Transverse colon (tissue), 4 donors: ENCODE data around the gene PCDHGB5. TPM values are rescaled to one million over a fixed set of nuclear protein-coding genes. Genes with fewer than 3 reads are reported as not detected.

Experiments used
- DNase-seq: peaks from one replicate; pipeline ENCODE4 v3.0.0-alpha.2; 2019
- H3K27ac ChIP-seq, 4 donors: fragments of 200-600 bp; sonication (generic); 2 replicates each; pipeline ENCODE4 v1.5.1; 2016 to 2018; ENCODE audit warnings: inconsistent platforms in 4 of 4
- H3K27me3 ChIP-seq: fragments of 200-600 bp; sonication (generic); 2 replicates; pipeline ENCODE4 v1.5.1; 2017; ENCODE audit warnings: inconsistent platforms
- H3K36me3 ChIP-seq, 4 donors: fragments of 200-600 bp; sonication (generic); 2 replicates each; pipeline ENCODE4 v1.5.1; 2017 to 2019; ENCODE audit warnings: inconsistent platforms in 4 of 4
- H3K4me1 ChIP-seq, 4 donors: fragments of 200-600 bp; sonication (generic); 2 replicates each; pipeline ENCODE4 v1.5.1; 2017 to 2020; ENCODE audit warnings: inconsistent platforms in 4 of 4
- H3K4me3 ChIP-seq, 4 donors: fragments of 200-600 bp; sonication (generic); 1 replicate in 1 of 4; 2 replicates in 3 of 4; pipeline versions ENCODE4 v1.5.1 to v1.6.1; 2017 to 2019; ENCODE audit warnings: inconsistent platforms in 4 of 4
- H3K9me3 ChIP-seq, 2 donors: fragments of 200-600 bp; sonication (generic); 2 replicates each; pipeline ENCODE4 v1.5.1; 2017 to 2019; ENCODE audit warnings: inconsistent platforms in 2 of 2
- EP300 ChIP-seq: sonication (generic); formaldehyde crosslinking; IDR thresholded peaks from one replicate; pipeline ENCODE4 v1.6.1; 2017; ENCODE audit warnings: antibody characterized with exemption, low read depth
- POLR2A ChIP-seq: fragments of 450-650 bp; IDR thresholded peaks from one replicate; pipeline ENCODE4 v1.6.1; 2016; ENCODE audit warnings: antibody characterized with exemption, mild to moderate bottlenecking, moderate library complexity
- POLR2AphosphoS5 ChIP-seq, 3 donors: sonication (generic); formaldehyde crosslinking; IDR thresholded peaks; one replicate each; pipeline ENCODE4 v1.6.1; 2016; ENCODE audit warnings: antibody characterized with exemption in 3 of 3
- WGBS, 2 donors: methylation state at CpG; one replicate each; pipeline ENCODE4 v1.1.5; 2018; ENCODE audit warnings: low coverage in 1 of 2; 5-methylcytosine and 5-hydroxymethylcytosine counted together
- in situ Hi-C, 4 donors: fragments of 200-750 bp; cut with MboI; loops; one replicate each; pipeline versions ENCODE4 v1.15.0 to v1.15.1; 2017; ENCODE audit warnings: low sequenced_read_pairs in 3 of 4, low pct_ligation_motif_present in 1 of 4, low pct_unique_long_range_greater_than_20kb in 1 of 4
- intact Hi-C: fragments of 100-400 bp; cut with DNase I; formaldehyde crosslinking; loops from one replicate; pipeline ENCODE4 v1.15.1; 2023; ENCODE audit warnings: low total_unique reads
- total RNA-seq, 4 donors: library from RNA; depleted of rRNA; stranded (reverse); fragments of >200 nt; gene quantifications; one replicate each; pipeline ENCODE4 v1.1.0, GENCODE V29; 2016
- TF ChIP-seq, protein P1 (sequence below), 5 experiments: fragments of 200-600 bp in 3 of 5; fragments of 450-650 bp in 2 of 5; sonication (generic) in 3 of 5; IDR thresholded peaks; 1 replicate in 2 of 5; 2 replicates in 3 of 5; pipeline ENCODE4 v1.5.1; 2016 to 2017; ENCODE audit warnings: antibody characterized with exemption in 5 of 5, inconsistent platforms in 3 of 5, mild to moderate bottlenecking in 2 of 5, moderate library complexity in 1 of 5

The PCDHGB5 gene
- total RNA-seq, 4 donors from 2014 or later: 5.3 to 23.3 (median 9.2) TPM

DNA sequence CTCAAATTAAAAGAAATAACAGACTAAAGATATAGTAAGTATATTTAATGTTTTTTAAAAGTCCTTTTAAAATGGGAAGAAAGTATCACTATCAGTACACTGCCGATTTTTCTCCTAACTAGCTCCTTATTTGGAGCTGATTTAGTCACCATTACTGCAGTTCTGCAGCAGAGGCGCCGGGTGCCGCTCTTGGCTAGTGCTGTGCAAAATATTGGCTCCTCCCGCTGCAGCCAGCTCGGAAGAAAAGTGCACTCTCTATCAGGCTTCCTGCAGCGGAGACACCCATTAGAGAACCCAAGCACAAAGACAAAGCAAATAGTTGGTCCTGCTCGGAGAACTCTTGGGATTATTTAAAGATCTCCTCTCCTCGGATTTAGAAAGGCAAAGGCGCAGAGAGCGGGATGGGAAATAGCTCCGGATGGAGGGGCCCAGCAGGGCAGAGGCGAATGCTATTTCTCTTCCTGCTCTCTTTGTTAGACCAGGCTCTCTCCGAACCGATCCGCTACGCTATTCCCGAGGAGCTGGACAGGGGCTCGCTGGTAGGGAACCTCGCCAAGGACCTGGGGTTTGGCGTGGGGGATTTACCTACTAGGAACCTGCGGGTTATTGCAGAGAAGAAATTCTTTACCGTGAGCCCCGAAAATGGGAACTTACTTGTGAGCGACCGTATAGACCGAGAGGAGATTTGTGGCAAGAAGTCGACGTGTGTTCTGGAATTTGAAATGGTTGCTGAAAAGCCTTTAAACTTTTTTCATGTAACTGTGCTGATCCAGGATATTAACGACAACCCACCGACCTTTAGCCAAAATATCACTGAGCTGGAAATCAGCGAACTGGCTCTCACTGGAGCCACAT, 27.5 kb upstream of the PCDHGB5 start, which contains the start of gene PCDHGB3:
TSS of gene PCDHGB3 (plus strand) at position 249 of the 855 bp plus-strand sequence. CDS start at position 402, 153 bp downstream.
- in situ Hi-C loops: loop anchor here in 1 of 4 donors (25.0 kb wide), 1 partner anchor 192 kb away; no protein-coding TSS in a partner anchor
- Histone ChIP-seq H3K9me3 (peaks cover 26 to 95% of the 10 kb centered on the region in 2 donors), H3K27me3 (peaks cover 15% of the 10 kb centered on the region), H3K4me1 (no peaks in the 10 kb centered on the region), H3K27ac (no peak within 1 kb of the TSS), H3K4me3 (peak within 1 kb of the TSS in 1 of 4 donors; percentile 30), H3K36me3 (peaks cover 0 to 3% (median 0%) of the 10 kb centered on the region in 4 donors)
- TF ChIP-seq POLR2AphosphoS5 (IDR thresholded peaks at IDR 0.05): no peak
- TF ChIP-seq, protein P1, sequence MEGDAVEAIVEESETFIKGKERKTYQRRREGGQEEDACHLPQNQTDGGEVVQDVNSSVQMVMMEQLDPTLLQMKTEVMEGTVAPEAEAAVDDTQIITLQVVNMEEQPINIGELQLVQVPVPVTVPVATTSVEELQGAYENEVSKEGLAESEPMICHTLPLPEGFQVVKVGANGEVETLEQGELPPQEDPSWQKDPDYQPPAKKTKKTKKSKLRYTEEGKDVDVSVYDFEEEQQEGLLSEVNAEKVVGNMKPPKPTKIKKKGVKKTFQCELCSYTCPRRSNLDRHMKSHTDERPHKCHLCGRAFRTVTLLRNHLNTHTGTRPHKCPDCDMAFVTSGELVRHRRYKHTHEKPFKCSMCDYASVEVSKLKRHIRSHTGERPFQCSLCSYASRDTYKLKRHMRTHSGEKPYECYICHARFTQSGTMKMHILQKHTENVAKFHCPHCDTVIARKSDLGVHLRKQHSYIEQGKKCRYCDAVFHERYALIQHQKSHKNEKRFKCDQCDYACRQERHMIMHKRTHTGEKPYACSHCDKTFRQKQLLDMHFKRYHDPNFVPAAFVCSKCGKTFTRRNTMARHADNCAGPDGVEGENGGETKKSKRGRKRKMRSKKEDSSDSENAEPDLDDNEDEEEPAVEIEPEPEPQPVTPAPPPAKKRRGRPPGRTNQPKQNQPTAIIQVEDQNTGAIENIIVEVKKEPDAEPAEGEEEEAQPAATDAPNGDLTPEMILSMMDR (IDR thresholded peaks at IDR 0.05): peak in 1 of 5 experiments; percentile 14
- TF ChIP-seq POLR2A: no peak
- WGBS, 2 donors: 47 to 52% methylated on average over 12 to 32 of the region's 32 CpGs
- intact Hi-C loops: no loop called here
- peak; percentile 21 for DNase-seq

DNA sequence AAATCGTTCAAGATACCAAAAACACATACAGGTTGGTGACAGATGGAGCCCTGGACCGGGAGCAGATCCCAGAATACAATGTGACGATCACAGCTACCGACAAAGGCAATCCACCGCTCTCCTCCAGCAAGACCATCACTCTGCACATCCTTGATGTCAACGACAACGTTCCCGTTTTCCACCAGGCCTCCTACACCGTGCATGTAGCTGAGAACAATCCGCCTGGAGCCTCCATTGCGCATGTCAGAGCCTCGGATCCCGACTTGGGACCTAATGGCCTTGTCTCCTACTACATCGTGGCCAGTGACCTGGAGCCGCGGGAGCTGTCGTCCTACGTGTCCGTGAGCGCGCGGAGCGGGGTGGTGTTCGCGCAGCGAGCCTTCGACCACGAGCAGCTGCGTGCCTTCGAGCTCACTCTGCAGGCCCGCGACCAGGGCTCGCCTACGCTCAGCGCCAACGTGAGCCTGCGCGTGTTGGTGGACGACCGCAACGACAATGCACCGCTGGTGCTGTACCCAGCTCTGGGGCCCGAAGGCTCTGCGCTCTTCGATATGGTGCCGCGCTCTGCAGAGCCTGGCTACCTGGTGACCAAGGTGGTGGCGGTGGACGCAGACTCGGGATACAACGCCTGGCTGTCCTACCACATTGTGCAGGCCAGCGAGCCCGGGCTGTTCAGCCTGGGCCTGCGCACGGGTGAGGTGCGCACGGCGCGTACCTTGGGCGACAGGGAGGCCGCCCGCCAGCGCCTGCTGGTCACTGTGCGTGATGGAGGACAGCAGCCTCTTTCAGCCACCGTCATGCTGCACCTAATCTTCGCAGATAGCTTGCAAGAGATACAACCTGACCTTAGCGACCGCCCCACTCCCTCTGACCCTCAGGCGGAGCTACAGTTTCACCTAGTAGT, 25.9 kb upstream of the PCDHGB5 start:
- intact Hi-C loops: no loop called here
- WGBS, 2 donors: 57 to 76% methylated on average over 2 to 69 of the region's 69 CpGs
- H3K4me1 ChIP-seq: no peaks in the 10 kb centered on the region
- TF ChIP-seq EP300: no peak
- TF ChIP-seq, protein P1 (IDR thresholded peaks at IDR 0.05): no peak
- TF ChIP-seq POLR2A: no peak
- no peak for TF ChIP-seq POLR2AphosphoS5 (IDR thresholded peaks at IDR 0.05)
- H3K9me3 ChIP-seq: peaks cover 19 to 90% of the 10 kb centered on the region in 2 donors
- H3K36me3 ChIP-seq: peaks cover 0 to 3% (median 0%) of the 10 kb centered on the region in 4 donors
- H3K27ac ChIP-seq: no peak overlapping the region
- peaks cover 5% of the 10 kb centered on the region for H3K27me3 ChIP-seq
- H3K4me3 ChIP-seq: no peak overlapping the region
- in situ Hi-C loops: loop anchor here in 1 of 4 donors (25.0 kb wide), 1 partner anchor 190 kb away; no protein-coding TSS in a partner anchor
- DNase-seq: no peak

DNA sequence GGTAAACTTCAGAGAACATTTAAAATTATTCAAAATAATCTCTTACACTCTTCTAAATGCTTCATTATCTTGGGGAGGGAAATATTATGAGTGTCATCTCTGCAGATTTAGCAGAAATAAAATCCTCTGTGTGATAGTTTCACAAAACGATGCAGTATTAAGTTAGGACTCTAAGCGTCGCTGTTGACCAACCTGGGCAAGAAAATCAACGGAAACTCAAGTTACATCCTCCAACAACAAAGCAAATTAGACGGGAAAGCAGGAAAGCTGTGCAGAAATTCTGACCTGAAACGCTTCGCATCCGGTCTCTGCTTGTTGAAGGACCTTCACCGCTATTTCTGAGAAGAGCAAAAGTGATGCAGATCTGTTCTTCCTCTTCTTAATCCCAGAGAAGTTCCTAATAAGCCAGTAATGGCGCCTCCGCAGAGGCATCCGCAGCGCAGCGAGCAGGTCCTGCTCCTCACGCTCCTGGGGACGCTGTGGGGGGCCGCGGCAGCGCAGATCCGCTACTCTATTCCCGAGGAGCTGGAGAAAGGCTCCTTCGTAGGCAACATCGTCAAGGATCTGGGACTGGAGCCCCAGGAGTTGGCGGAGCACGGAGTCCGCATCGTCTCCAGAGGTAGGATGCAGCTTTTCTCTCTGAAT, 24.0 kb upstream of the PCDHGB5 start, which contains the start of gene PCDHGA6:
TSS of gene PCDHGA6 (plus strand) at position 219 of the 645 bp plus-strand sequence. CDS start at position 412, 193 bp downstream.
- peaks cover 0 to 3% (median 0%) of the 10 kb centered on the region in 4 donors for H3K36me3 ChIP-seq
- peak within 1 kb of the TSS in 1 of 4 donors; percentile 2 for H3K4me3 ChIP-seq
- WGBS, 2 donors: 43 to 53% methylated on average over 9 to 27 of the region's 27 CpGs
- TF ChIP-seq, protein P1 (IDR thresholded peaks at IDR 0.05): no peak
- TF ChIP-seq POLR2AphosphoS5 (IDR thresholded peaks at IDR 0.05): no peak
- no peaks in the 10 kb centered on the region for H3K4me1 ChIP-seq
- DNase-seq: no peak
- intact Hi-C loops (no loop called here), in situ Hi-C loops (loop anchor here in 1 of 4 donors (25.0 kb wide), 1 partner anchor 189 kb away; no protein-coding TSS in a partner anchor)
- H3K9me3 ChIP-seq: peaks cover 19 to 95% of the 10 kb centered on the region in 2 donors
- H3K27ac ChIP-seq: no peak within 1 kb of the TSS
- H3K27me3 ChIP-seq: peaks cover 5% of the 10 kb centered on the region
